Nephron progenitor cell (in vitro differentiated cells): Measurements from ENCODE around the gene CDH10.

Experiments
- DNase-seq: peaks from one replicate; pipeline ENCODE4 v3.0.0; 2021
- H3K27ac Mint-ChIP-seq: 2 replicates; pipeline ENCODE4 v1.8.0; 2021; ENCODE audit warnings: mild to moderate bottlenecking, moderate library complexity, mixed read lengths
- H3K27me3 Mint-ChIP-seq: 2 replicates; pipeline ENCODE4 v1.8.0; 2021; ENCODE audit warnings: mild to moderate bottlenecking, low read depth, mixed read lengths; ENCODE audit not compliant: poor library complexity
- H3K36me3 Mint-ChIP-seq: 2 replicates; pipeline ENCODE4 v1.8.0; 2021; ENCODE audit warnings: low read depth, mixed read lengths
- H3K4me1 Mint-ChIP-seq: 2 replicates; pipeline ENCODE4 v1.8.0; 2021; ENCODE audit warnings: mixed read lengths
- H3K4me3 Mint-ChIP-seq: 2 replicates; pipeline ENCODE4 v1.8.0; 2021; ENCODE audit warnings: mild to moderate bottlenecking, moderate library complexity, mixed read lengths
- H3K9me3 Mint-ChIP-seq: 2 replicates; pipeline ENCODE4 v1.8.0; 2021; ENCODE audit warnings: mild to moderate bottlenecking, moderate library complexity, mixed read lengths
- TF ChIP-seq, protein P1 (sequence below): fragments of 200-600 bp; sonication (generic); IDR thresholded peaks from 2 replicates; pipeline ENCODE4 v1.5.0; 2021; ENCODE audit warnings: antibody characterized with exemption

Gene CDH10

GRCh38 chr5:24646915-24647314 lies 2.1 kb upstream of the CDH10 start:
- H3K36me3 Mint-ChIP-seq = no peaks in the 10 kb centered on the region
- no peak overlapping the region for H3K4me3 Mint-ChIP-seq
- no peaks in the 10 kb centered on the region for H3K9me3 Mint-ChIP-seq
- no peaks in the 10 kb centered on the region for H3K27me3 Mint-ChIP-seq
- DNase-seq = no peak
- H3K4me1 Mint-ChIP-seq = peaks cover 40% of the 10 kb centered on the region
- H3K27ac Mint-ChIP-seq = no peak overlapping the region
- TF ChIP-seq, protein P1, sequence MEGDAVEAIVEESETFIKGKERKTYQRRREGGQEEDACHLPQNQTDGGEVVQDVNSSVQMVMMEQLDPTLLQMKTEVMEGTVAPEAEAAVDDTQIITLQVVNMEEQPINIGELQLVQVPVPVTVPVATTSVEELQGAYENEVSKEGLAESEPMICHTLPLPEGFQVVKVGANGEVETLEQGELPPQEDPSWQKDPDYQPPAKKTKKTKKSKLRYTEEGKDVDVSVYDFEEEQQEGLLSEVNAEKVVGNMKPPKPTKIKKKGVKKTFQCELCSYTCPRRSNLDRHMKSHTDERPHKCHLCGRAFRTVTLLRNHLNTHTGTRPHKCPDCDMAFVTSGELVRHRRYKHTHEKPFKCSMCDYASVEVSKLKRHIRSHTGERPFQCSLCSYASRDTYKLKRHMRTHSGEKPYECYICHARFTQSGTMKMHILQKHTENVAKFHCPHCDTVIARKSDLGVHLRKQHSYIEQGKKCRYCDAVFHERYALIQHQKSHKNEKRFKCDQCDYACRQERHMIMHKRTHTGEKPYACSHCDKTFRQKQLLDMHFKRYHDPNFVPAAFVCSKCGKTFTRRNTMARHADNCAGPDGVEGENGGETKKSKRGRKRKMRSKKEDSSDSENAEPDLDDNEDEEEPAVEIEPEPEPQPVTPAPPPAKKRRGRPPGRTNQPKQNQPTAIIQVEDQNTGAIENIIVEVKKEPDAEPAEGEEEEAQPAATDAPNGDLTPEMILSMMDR = no peak

- no peaks in the 10 kb centered on the region for H3K27me3 Mint-ChIP-seq
- peaks cover 40% of the 10 kb centered on the region for H3K4me1 Mint-ChIP-seq
- TF ChIP-seq, protein P1 = no peak
- no peaks in the 10 kb centered on the region for H3K36me3 Mint-ChIP-seq
- peak overlapping the region; percentile 63 for H3K27ac Mint-ChIP-seq
- peak overlapping the region; percentile 87 for H3K4me3 Mint-ChIP-seq
- DNase-seq = no peak
- no peaks in the 10 kb centered on the region for H3K9me3 Mint-ChIP-seq
Observed at GRCh38 chr5:24645483-24645882, 705 bp upstream of the CDH10 start.

DNA sequence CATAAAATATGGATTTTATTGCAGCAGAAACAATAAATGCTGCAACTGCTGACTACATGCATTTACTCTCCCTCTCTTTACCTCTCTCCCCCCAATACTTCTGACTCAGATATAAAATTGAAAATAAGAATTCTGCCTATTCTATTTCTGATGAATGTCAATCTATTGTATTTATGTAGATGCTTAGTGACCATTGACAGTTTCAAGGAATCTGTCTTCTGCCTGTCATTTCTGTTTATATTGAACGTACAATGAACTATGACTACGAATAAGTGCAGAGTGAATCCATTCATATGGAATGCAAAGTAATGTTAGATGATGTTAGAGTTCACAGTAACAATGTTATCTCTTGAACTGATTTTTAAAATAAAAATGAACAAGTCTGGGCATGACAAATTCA lies 898 bp downstream of the CDH10 start:
- Mint-ChIP-seq H3K27me3 (no peaks in the 10 kb centered on the region), H3K4me3 (peak overlapping the region; percentile 87), H3K4me1 (peaks cover 33% of the 10 kb centered on the region), H3K9me3 (no peaks in the 10 kb centered on the region), H3K36me3 (no peaks in the 10 kb centered on the region), H3K27ac (no peak overlapping the region)
- DNase-seq = no peak
- TF ChIP-seq, protein P1 = no peak

GRCh38 chr5:24643156-24643555 lies 1.6 kb downstream of the CDH10 start:
- Mint-ChIP-seq H3K36me3 (no peaks in the 10 kb centered on the region), H3K4me3 (peak overlapping the region; percentile 59), H3K27ac (no peak overlapping the region), H3K27me3 (no peaks in the 10 kb centered on the region), H3K9me3 (no peaks in the 10 kb centered on the region), H3K4me1 (peaks cover 28% of the 10 kb centered on the region)
- TF ChIP-seq, protein P1 = no peak
- DNase-seq = no peak

DNA sequence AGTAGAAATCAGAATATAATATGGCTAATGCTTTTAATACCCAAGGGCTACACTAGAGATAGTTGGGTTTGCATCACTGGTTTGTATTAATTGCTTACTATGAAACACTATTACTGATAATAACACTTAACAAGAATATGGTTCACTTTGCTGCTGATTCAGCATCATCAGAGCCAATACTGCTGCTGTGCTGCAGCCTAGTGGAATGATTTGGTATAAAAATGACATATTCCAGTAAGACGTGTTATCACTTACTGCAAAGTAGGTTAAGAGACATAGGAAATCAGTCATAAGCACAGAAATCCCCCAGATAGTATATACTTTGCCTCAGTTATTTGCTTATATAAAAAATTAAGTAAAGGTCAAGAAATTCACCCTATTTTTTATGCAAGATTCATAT lies 2.8 kb downstream of the CDH10 start:
- Mint-ChIP-seq H3K4me1 (peaks cover 28% of the 10 kb centered on the region), H3K4me3 (no peak overlapping the region), H3K27me3 (no peaks in the 10 kb centered on the region), H3K9me3 (no peaks in the 10 kb centered on the region), H3K36me3 (no peaks in the 10 kb centered on the region), H3K27ac (no peak overlapping the region)
- TF ChIP-seq, protein P1 = peak; percentile 53
- DNase-seq = no peak

DNA sequence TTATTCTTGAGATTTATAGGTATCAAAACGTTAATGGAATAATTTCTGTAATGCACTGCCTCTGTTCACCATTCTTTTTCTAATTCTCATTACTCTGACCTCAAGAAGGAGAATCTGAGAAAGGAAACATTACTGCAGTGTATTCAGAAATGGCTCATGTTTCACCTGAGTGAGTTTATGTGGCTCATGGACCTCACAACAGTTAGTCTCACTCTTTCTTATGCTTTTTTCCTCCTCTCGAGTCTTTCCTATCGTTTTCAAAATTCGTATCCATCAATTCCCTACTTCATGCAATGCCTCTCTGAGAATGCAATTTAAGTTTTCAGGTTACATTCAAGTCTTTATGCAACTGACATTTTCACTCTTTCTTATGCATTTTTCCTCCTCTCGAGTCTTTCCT lies 9.6 kb downstream of the CDH10 start:
- H3K27me3 Mint-ChIP-seq = no peaks in the 10 kb centered on the region
- peaks cover 5% of the 10 kb centered on the region for H3K4me1 Mint-ChIP-seq
- no peaks in the 10 kb centered on the region for H3K36me3 Mint-ChIP-seq
- TF ChIP-seq, protein P1 = no peak
- no peak for DNase-seq
- no peaks in the 10 kb centered on the region for H3K9me3 Mint-ChIP-seq
- H3K27ac Mint-ChIP-seq = no peak overlapping the region
- H3K4me3 Mint-ChIP-seq = no peak overlapping the region
